ENCODE data around the gene TBC1D1.

DNA sequence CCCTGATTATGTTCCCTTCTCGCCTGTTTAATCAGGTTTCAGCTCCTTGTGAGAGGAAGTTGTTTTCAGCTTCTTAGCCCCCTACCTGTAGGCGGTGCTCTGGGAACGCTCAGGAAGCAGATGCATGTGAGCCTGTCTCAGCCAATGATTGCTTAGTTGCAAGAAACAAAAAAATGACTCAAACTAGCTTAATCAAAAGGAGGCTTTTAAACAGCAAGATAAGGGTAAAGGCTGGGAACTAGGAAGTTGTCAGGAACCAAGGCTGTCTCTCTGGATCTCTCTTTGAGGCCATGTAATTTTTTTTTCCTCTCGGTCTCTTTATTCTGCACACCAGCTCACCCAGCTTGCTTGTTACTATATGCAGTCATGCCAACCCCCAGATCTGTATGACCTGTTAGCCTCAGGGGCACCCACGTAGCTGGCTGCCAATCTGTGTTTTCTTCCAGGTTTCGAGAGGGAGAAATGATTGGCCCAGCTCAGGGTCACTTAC, 178.4 kb downstream of the TBC1D1 start:
- TF ChIP-seq ZNF274 (IDR thresholded peaks at IDR 0.05; ENCODE audit: low read depth, low read length): no peak
- TF ChIP-seq YY1 (IDR thresholded peaks at IDR 0.05; ENCODE audit: insufficient read depth, insufficient read length): no peak
- no peak for TF ChIP-seq SUZ12 (IDR thresholded peaks at IDR 0.05; ENCODE audit: extremely low read depth, insufficient read depth, insufficient read length)
